Hepatocyte (in vitro differentiated cells): ENCODE data around the gene OR4D9. TPM values are rescaled to one million over a fixed set of nuclear protein-coding genes. Genes with fewer than 3 reads are reported as not detected.

Experiments used
- DNase-seq: peaks from one replicate; pipeline ENCODE4 v3.0.0-alpha.2; 2016; ENCODE audit warnings: low spot score
- H2AFZ ChIP-seq: fragments of 200-600 bp; sonication (generic); 2 replicates; pipeline ENCODE4 v1.6.0; 2016; ENCODE audit warnings: antibody characterized with exemption, mild to moderate bottlenecking
- H3K27ac ChIP-seq: fragments of 200-600 bp; sonication (generic); 2 replicates; pipeline ENCODE4 v1.5.1; 2016; ENCODE audit warnings: mild to moderate bottlenecking
- H3K27me3 ChIP-seq: fragments of 200-600 bp; sonication (generic); 2 replicates; pipeline ENCODE4 v1.6.1; 2016
- H3K36me3 ChIP-seq: fragments of 200-600 bp; sonication (generic); replicated peaks from 2 replicates; pipeline ENCODE4 v1.5.1; 2016; ENCODE audit warnings: low read depth; ENCODE audit not compliant: insufficient read depth
- H3K4me1 ChIP-seq: fragments of 200-600 bp; sonication (generic); 2 replicates; pipeline ENCODE4 v1.5.1; 2016; ENCODE audit warnings: mild to moderate bottlenecking, moderate library complexity; ENCODE audit not compliant: insufficient read depth
- H3K4me2 ChIP-seq: fragments of 200-600 bp; sonication (generic); 2 replicates; pipeline ENCODE4 v1.6.0; 2016
- H3K4me3 ChIP-seq: fragments of 200-600 bp; sonication (generic); 2 replicates; pipeline ENCODE4 v1.5.1; 2016; ENCODE audit warnings: mild to moderate bottlenecking
- H3K79me2 ChIP-seq: fragments of 200-600 bp; sonication (generic); 2 replicates; pipeline ENCODE4 v1.6.0; 2017; ENCODE audit warnings: mild to moderate bottlenecking
- H3K9me2 ChIP-seq: fragments of 200-600 bp; sonication (generic); replicated peaks from 2 replicates; pipeline ENCODE4 v1.6.0; 2017; ENCODE audit warnings: mild to moderate bottlenecking; ENCODE audit not compliant: insufficient read depth
- H3K9me3 ChIP-seq: fragments of 200-600 bp; sonication (generic); 2 replicates; pipeline ENCODE4 v1.5.1; 2016; ENCODE audit warnings: low read depth, mild to moderate bottlenecking
- H4K20me1 ChIP-seq: fragments of 200-600 bp; sonication (generic); 2 replicates; pipeline ENCODE4 v1.6.0; 2016; ENCODE audit warnings: mild to moderate bottlenecking; ENCODE audit not compliant: insufficient read depth, poor library complexity, severe bottlenecking
- EZH2 ChIP-seq: fragments of 200-600 bp; sonication (generic); IDR thresholded peaks from 2 replicates; pipeline ENCODE4 v1.6.1; 2016; ENCODE audit warnings: antibody characterized with exemption, mild to moderate bottlenecking, borderline replicate concordance
- EZH2phosphoT487 ChIP-seq: fragments of 200-600 bp; sonication (generic); IDR thresholded peaks from one replicate; pipeline ENCODE4 v1.6.1; 2018; ENCODE audit warnings: antibody characterized with exemption, mild to moderate bottlenecking, low read depth, moderate library complexity; ENCODE audit not compliant: unreplicated experiment, severe bottlenecking
- whole genome bisulfite sequencing: methylation state at CpG from one replicate; pipeline ENCODE4 v1.1.6; 2016; ENCODE audit warnings: low lambda C conversion rate; ENCODE audit errors: missing lambda C conversion rate; 5-methylcytosine and 5-hydroxymethylcytosine counted together
- polyA plus RNA-seq: library from polyadenylated mRNA; unstranded; fragments of >200 nt; fragmentation: Nextera tagmentation; extraction: Ambion mirVana; gene quantifications from 2 replicates; pipeline ENCODE4 v1.2.1, GENCODE V29; 2016
- total RNA-seq: library from RNA; depleted of rRNA; stranded (reverse); fragments of >200 nt; gene quantifications from 2 replicates; pipeline ENCODE4 v1.2.3, GENCODE V29; 2014
- TF ChIP-seq, protein P1 (sequence below): fragments of 200-600 bp; sonication (generic); IDR thresholded peaks from 2 replicates; pipeline ENCODE4 v1.5.1; 2016; ENCODE audit warnings: antibody characterized with exemption, mild to moderate bottlenecking; ENCODE audit not compliant: poor library complexity

The OR4D9 gene
- total and polyA plus RNA-seq, 2 experiments from 2014 or later, result not detected

- H3K27me3 ChIP-seq, result no peaks in the 10 kb centered on the region
- peak; percentile 93 for DNase-seq
- H2AFZ ChIP-seq, result peak overlapping the region; percentile 78
- H3K4me1 ChIP-seq, result no peaks in the 10 kb centered on the region
- TF ChIP-seq, protein P1, sequence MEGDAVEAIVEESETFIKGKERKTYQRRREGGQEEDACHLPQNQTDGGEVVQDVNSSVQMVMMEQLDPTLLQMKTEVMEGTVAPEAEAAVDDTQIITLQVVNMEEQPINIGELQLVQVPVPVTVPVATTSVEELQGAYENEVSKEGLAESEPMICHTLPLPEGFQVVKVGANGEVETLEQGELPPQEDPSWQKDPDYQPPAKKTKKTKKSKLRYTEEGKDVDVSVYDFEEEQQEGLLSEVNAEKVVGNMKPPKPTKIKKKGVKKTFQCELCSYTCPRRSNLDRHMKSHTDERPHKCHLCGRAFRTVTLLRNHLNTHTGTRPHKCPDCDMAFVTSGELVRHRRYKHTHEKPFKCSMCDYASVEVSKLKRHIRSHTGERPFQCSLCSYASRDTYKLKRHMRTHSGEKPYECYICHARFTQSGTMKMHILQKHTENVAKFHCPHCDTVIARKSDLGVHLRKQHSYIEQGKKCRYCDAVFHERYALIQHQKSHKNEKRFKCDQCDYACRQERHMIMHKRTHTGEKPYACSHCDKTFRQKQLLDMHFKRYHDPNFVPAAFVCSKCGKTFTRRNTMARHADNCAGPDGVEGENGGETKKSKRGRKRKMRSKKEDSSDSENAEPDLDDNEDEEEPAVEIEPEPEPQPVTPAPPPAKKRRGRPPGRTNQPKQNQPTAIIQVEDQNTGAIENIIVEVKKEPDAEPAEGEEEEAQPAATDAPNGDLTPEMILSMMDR, result peak; percentile 49
- TF ChIP-seq EZH2phosphoT487 (no peak), EZH2 (no peak)
- H3K27ac ChIP-seq, result peak overlapping the region; percentile 93
- no peaks in the 10 kb centered on the region for H3K36me3 ChIP-seq
- no peaks in the 10 kb centered on the region for H4K20me1 ChIP-seq
- H3K4me2 ChIP-seq, result peak overlapping the region; percentile 74
- H3K9me3 ChIP-seq, result no peaks in the 10 kb centered on the region
- 2% methylated on average over 31 of the region's 31 CpGs for WGBS
- H3K9me2 ChIP-seq, result no peaks in the 10 kb centered on the region
- peak overlapping the region; percentile 33 for H3K4me3 ChIP-seq
- no peaks in the 10 kb centered on the region for H3K79me2 ChIP-seq
Measured at GRCh38 chr11:59550368-59550841, 39.1 kb downstream of the OR4D9 start.

DNA sequence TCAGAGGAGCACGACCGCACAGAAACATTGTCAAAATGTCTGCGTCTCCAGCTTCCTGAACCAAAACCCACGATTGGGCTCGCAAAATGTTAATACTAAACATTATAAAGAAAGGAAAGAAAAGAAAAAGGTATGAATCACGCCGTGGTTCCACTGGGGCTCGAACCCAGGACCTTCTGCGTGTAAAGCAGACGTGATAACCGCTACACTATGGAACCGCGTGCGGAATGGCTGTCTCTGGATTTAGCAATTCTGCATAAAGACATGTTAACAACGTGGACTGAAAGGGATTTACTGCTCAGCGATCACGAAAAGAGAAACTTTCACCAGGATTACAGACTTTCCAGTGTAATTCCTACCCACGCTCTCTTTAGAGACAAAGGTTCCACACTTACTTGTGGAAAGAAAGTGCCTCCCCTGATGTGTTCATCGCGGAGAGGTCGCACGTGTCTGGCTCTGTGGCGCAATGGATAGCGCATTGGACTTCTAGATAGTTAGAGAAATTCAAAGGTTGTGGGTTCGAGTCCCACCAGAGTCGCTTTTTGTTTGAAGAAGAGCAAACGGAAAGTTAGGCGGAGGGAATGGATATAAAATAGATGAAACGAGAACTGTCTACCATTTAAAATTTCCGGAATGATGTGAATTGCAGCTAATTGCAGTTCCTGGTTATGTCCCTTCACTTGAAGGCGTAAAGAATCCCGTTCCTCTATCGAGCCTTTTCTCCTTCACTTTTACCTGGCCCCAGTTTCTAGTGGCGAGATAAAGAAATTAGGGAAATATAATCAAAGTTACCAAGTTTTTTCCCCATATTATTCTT is 39.7 kb downstream of the OR4D9 start:
- peak; percentile 88 for DNase-seq
- TF ChIP-seq EZH2phosphoT487 (no peak), EZH2 (no peak)
- TF ChIP-seq, protein P1, result no peak
- Histone ChIP-seq H3K27me3 (no peaks in the 10 kb centered on the region), H3K9me2 (no peaks in the 10 kb centered on the region), H4K20me1 (no peaks in the 10 kb centered on the region), H3K79me2 (no peaks in the 10 kb centered on the region), H2AFZ (peak overlapping the region; percentile 78), H3K4me2 (peak overlapping the region; percentile 74), H3K4me3 (peak overlapping the region; percentile 33), H3K27ac (peak overlapping the region; percentile 93), H3K36me3 (no peaks in the 10 kb centered on the region), H3K4me1 (no peaks in the 10 kb centered on the region), H3K9me3 (no peaks in the 10 kb centered on the region)
- WGBS, result 2% methylated on average over 34 of the region's 34 CpGs

DNA sequence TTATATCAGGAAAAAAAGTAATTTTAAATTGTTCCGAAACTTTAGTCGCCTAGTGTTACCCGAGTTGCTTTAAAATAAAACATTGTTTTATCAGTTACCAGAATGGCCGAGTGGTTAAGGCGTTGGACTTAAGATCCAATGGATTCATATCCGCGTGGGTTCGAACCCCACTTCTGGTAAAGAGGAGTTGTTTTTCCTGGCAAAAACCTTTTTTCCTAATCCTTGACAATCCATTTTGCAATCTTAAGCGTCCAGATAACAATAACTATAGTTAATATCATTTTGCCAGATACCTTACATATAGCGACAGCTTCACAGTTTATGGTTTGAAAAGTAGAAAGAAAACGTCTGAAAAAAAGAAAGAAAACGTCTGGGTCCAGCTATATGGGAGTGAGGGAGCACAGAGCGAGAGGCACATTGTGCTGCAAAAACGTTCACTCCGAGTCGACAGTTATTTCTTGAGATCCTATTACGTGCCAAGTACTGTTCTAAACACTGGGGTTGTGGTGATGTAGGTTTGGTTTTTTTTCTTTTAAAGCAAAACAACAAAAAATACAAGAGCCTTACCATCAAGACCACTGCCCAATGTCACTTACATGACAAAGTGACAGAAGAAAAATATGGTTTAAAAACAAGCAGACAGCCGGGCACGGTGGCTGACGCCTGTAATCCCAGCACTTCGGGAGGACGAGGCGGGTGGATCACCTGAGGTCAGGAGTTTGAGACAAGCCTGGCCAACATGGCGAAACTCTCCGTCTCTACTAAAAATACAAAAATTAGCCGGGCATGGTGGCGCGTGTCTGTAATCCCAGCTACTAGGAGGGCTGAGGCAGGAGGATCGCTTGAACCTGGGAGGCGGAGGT is 40.6 kb downstream of the OR4D9 start:
- no peaks in the 10 kb centered on the region for H3K27me3 ChIP-seq
- no peaks in the 10 kb centered on the region for H3K9me3 ChIP-seq
- H3K4me2 ChIP-seq, result peak overlapping the region; percentile 74
- peak overlapping the region; percentile 33 for H3K4me3 ChIP-seq
- WGBS, result 10% methylated on average over 30 of the region's 30 CpGs
- peak; percentile 84 for DNase-seq
- H3K9me2 ChIP-seq, result no peaks in the 10 kb centered on the region
- no peaks in the 10 kb centered on the region for H3K79me2 ChIP-seq
- no peaks in the 10 kb centered on the region for H3K36me3 ChIP-seq
- H4K20me1 ChIP-seq, result no peaks in the 10 kb centered on the region
- no peaks in the 10 kb centered on the region for H3K4me1 ChIP-seq
- TF ChIP-seq EZH2phosphoT487, result no peak
- TF ChIP-seq, protein P1, result no peak
- no peak for TF ChIP-seq EZH2
- H3K27ac ChIP-seq, result peak overlapping the region; percentile 93
- peak overlapping the region; percentile 87 for H2AFZ ChIP-seq
